Vagina (tissue), 2 donors: Measurements from ENCODE around the gene KIF19. TPM values are rescaled to one million over a fixed set of nuclear protein-coding genes. Genes with fewer than 3 reads are reported as not detected.
"Not testable (repeated sequence)": the region's sequence is repeated elsewhere in the genome, so short reads cannot be mapped to it uniquely, and the experiment has no call there.

Source experiments
- DNase-seq, 2 donors: peaks; one replicate each; pipeline ENCODE4 v3.0.0-alpha.2; 2017; ENCODE audit errors: extremely low spot score in 2 of 2
- H3K27ac ChIP-seq: fragments of 200-600 bp; sonication (generic); one replicate; pipeline ENCODE4 v1.5.1; 2019
- H3K27me3 ChIP-seq: fragments of 200-600 bp; sonication (generic); one replicate; pipeline ENCODE4 v1.5.1; 2019
- H3K36me3 ChIP-seq, 2 donors: fragments of 200-600 bp; sonication (generic); one replicate each; pipeline ENCODE4 v1.5.1; 2017 to 2019
- H3K4me1 ChIP-seq: fragments of 200-600 bp; sonication (generic); one replicate; pipeline ENCODE4 v1.5.1; 2019
- H3K4me3 ChIP-seq, 2 donors: fragments of 200-600 bp; sonication (generic); 1 replicate in 1 of 2; 2 replicates in 1 of 2; pipeline ENCODE4 v1.5.1; 2016 to 2019
- H3K9me3 ChIP-seq: fragments of 200-600 bp; sonication (generic); one replicate; pipeline ENCODE4 v1.5.1; 2019
- CTCF ChIP-seq, 3 experiments: fragments of 450-650 bp in 2 of 3; fragments of 200-600 bp in 1 of 3; sonication (generic) in 1 of 3; IDR thresholded peaks; one replicate each; pipeline ENCODE4 v1.5.1; 2017 to 2019; ENCODE audit warnings: antibody characterized with exemption in 3 of 3, mild to moderate bottlenecking in 2 of 3, moderate library complexity in 2 of 3
- POLR2A ChIP-seq, 2 donors: fragments of 450-650 bp; IDR thresholded peaks; one replicate each; pipeline ENCODE4 v1.6.1; 2017; ENCODE audit warnings: antibody characterized with exemption in 2 of 2, mild to moderate bottlenecking in 2 of 2, moderate library complexity in 2 of 2
- POLR2AphosphoS5 ChIP-seq, 2 donors: sonication (generic); formaldehyde crosslinking; IDR thresholded peaks; one replicate each; pipeline ENCODE4 v1.9.0; 2017; ENCODE audit warnings: antibody characterized with exemption in 2 of 2, mild to moderate bottlenecking in 2 of 2, low read depth in 1 of 2; ENCODE audit not compliant: insufficient read depth in 1 of 2
- intact Hi-C: fragments of 100-400 bp; cut with DNase I; formaldehyde crosslinking; loops from one replicate; pipeline ENCODE4 v1.15.1; 2023
- total RNA-seq: library from RNA; depleted of rRNA; stranded (reverse); fragments of >200 nt; gene quantifications from one replicate; pipeline ENCODE4 v1.2.3, GENCODE V29; 2016

KIF19 gene
- 5.6 TPM for total RNA-seq

GRCh38 chr17:74325743-74326379 lies at the start of gene KIF19:
TSS of gene KIF19 (plus strand) at chr17:74326226. CDS start at chr17:74326350, 124 bp downstream.
- Histone ChIP-seq H3K9me3 (no peaks in the 10 kb centered on the region), H3K27ac (no peak within 1 kb of the TSS), H3K27me3 (no peaks in the 10 kb centered on the region), H3K36me3 (no peaks in the 10 kb centered on the region), H3K4me1 (peaks cover 20% of the 10 kb centered on the region), H3K4me3 (peak within 1 kb of the TSS; percentile 28 to 52)
- no peak for TF ChIP-seq POLR2A (IDR thresholded peaks at IDR 0.05)
- no peak for TF ChIP-seq POLR2AphosphoS5 (IDR thresholded peaks at IDR 0.05; ENCODE audit: insufficient read depth in 1 of 2, low read depth in 1 of 2)
- TF ChIP-seq CTCF (IDR thresholded peaks at IDR 0.05), result no peak
- DNase-seq, result no peak
- intact Hi-C loops, result no loop called here

DNA sequence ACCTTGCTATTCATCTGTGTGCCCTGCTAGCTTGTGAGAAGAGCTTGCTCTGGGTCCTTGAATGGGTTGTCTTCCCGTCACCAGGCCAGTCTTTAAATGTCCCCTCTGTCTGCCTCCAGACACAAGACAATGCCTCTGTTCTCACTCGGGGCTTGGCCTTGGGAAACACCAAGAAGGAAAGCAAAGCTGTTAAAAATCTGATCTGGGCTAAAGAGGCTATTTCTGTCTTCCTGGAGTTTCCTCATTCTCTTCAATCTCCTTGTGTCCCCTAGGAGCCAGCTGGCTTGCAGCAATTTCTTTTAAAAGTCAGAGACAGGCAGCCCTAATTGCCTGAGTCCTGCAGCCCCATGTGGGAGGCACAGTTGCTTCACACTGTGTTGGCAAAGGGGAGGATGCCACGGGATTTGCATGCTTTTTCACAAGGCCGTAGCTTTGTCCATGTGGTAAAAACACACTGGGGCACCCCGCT lies 49.5 kb upstream of the KIF19 start:
- H3K27me3 ChIP-seq, result no peaks in the 10 kb centered on the region
- peaks cover 27% of the 10 kb centered on the region for H3K4me1 ChIP-seq
- H3K27ac ChIP-seq, result peak overlapping the region; percentile 72
- peak in 1 of 2 donors; percentile 94 for DNase-seq
- intact Hi-C loops, result no loop called here
- no peaks in the 10 kb centered on the region for H3K9me3 ChIP-seq
- TF ChIP-seq POLR2A (IDR thresholded peaks at IDR 0.05), result no peak
- peak; percentile 34 to 59 for TF ChIP-seq POLR2AphosphoS5 (IDR thresholded peaks at IDR 0.05; ENCODE audit: insufficient read depth in 1 of 2, low read depth in 1 of 2)
- H3K36me3 ChIP-seq, result no peaks in the 10 kb centered on the region
- no peak overlapping the region for H3K4me3 ChIP-seq

DNA sequence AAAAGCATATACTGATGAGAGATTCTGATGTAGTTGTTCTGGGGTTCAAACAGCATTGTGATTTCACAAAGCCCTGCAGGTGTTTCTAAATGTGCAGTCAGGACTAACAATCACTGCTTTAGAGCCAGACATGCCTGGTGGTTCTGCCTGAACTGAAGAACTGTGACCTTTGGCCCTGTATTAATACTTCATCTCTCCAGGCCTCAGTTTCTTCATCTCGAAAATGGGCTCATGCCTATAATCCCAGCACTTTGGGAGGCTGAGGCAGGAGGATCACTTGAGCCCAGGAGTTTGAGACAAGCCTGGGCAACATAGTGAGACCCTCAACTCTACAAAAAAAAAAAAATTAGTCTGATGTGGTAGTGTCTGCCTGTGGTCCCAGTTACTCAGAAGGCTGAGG lies 48.1 kb upstream of the KIF19 start:
- Histone ChIP-seq H3K4me3 (no peak overlapping the region), H3K27ac (no peak overlapping the region), H3K27me3 (no peaks in the 10 kb centered on the region), H3K9me3 (no peaks in the 10 kb centered on the region), H3K4me1 (peaks cover 27% of the 10 kb centered on the region), H3K36me3 (no peaks in the 10 kb centered on the region)
- no peak for DNase-seq
- intact Hi-C loops, result no loop called here
- no peak for TF ChIP-seq POLR2AphosphoS5 (IDR thresholded peaks at IDR 0.05; ENCODE audit: insufficient read depth in 1 of 2, low read depth in 1 of 2)
- TF ChIP-seq CTCF (IDR thresholded peaks at IDR 0.05), result no peak
- no peak for TF ChIP-seq POLR2A (IDR thresholded peaks at IDR 0.05)

- H3K27ac ChIP-seq, H3K27me3 ChIP-seq, DNase-seq, intact Hi-C loops, H3K36me3 ChIP-seq, H3K4me3 ChIP-seq, H3K9me3 ChIP-seq: not testable (repeated sequence)
- peaks cover 20% of the 10 kb centered on the region for H3K4me1 ChIP-seq
These were observed 46.4 kb upstream of the KIF19 start for GRCh38 chr17:74279617-74280016.

DNA sequence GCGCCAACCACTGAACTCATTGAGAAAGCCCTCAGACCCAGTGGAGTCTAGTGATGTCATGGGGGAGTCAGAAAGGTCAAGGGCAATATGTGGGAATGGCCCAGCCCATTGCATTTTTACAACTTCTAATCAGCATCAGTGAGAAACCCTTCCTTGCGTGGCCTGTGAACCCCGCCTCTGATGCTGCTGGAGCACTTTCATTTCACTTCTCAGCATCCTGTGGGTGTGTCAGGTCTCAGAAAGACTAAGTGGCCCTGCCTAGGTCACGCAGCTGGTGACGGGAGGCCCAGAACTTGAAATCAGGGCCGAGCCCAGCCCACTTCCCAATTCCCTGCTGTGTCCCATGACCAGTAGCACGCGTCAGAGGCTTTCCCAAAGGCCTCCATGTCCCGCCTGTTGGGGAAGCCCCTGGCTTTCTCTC lies 45.9 kb upstream of the KIF19 start:
- H3K4me1 ChIP-seq, result peaks cover 15% of the 10 kb centered on the region
- no peaks in the 10 kb centered on the region for H3K9me3 ChIP-seq
- intact Hi-C loops, result no loop called here
- no peak overlapping the region for H3K27ac ChIP-seq
- no peak overlapping the region for H3K4me3 ChIP-seq
- no peak for DNase-seq
- TF ChIP-seq CTCF (IDR thresholded peaks at IDR 0.05) (no peak), POLR2A (IDR thresholded peaks at IDR 0.05) (no peak), POLR2AphosphoS5 (IDR thresholded peaks at IDR 0.05; ENCODE audit: insufficient read depth in 1 of 2, low read depth in 1 of 2) (no peak)
- no peaks in the 10 kb centered on the region for H3K36me3 ChIP-seq
- H3K27me3 ChIP-seq, result no peaks in the 10 kb centered on the region

DNA sequence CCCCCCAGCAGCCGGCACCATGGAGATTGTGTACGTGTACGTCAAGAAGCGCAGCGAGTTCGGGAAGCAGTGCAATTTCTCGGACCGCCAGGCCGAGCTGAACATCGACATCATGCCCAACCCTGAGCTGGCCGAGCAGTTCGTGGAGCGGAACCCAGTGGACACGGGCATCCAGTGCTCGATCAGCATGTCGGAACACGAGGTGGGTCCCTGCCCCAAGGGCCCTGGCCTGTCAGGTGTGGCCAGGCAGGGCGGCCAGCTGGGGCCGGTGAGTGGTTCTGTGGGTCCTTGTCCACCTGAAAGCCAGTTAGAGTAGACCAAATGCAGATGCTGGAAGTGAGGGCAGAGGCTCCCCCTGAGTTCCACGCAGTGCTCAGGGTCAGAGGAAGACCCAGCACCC lies 44.2 kb upstream of the KIF19 start:
- intact Hi-C loops, result no loop called here
- Histone ChIP-seq H3K4me1 (no peaks in the 10 kb centered on the region), H3K27ac (no peak overlapping the region), H3K27me3 (no peaks in the 10 kb centered on the region), H3K9me3 (no peaks in the 10 kb centered on the region), H3K4me3 (no peak overlapping the region), H3K36me3 (no peaks in the 10 kb centered on the region)
- DNase-seq, result no peak
- no peak for TF ChIP-seq POLR2A (IDR thresholded peaks at IDR 0.05)
- TF ChIP-seq POLR2AphosphoS5 (IDR thresholded peaks at IDR 0.05; ENCODE audit: insufficient read depth in 1 of 2, low read depth in 1 of 2), result no peak
- TF ChIP-seq CTCF (IDR thresholded peaks at IDR 0.05), result no peak

GRCh38 chr17:74282274-74282586 lies 43.8 kb upstream of the KIF19 start:
- DNase-seq, intact Hi-C loops, H3K27ac ChIP-seq, H3K9me3 ChIP-seq, H3K36me3 ChIP-seq, H3K4me3 ChIP-seq, H3K27me3 ChIP-seq, H3K4me1 ChIP-seq: not testable (repeated sequence)
